Astrocyte (in vitro differentiated cells and primary cell): Measurements from ENCODE around the gene OR1L4. TPM values are rescaled to one million over a fixed set of nuclear protein-coding genes. Genes with fewer than 3 reads are reported as not detected.

Experiments used
- DNase-seq: peaks from one replicate; pipeline ENCODE4 v3.0.0-alpha.2; 2010; ENCODE audit warnings: low read depth
- FAIRE-seq: peaks from 2 replicates; lab custom pipeline; 2011; peaks lifted over from hg19 to GRCh38; lab: Jason Lieb, UNC
- H2AFZ ChIP-seq: 2 replicates; pipeline ENCODE4 v1.6.0; 2012; ENCODE audit warnings: low read depth, low read length, inconsistent platforms
- H3K27ac ChIP-seq: 2 replicates; pipeline ENCODE4 v1.5.1; 2011; ENCODE audit warnings: low read depth, low read length, inconsistent platforms
- H3K27me3 ChIP-seq: 2 replicates; pipeline ENCODE4 v1.6.0; 2011; ENCODE audit warnings: low read length, inconsistent platforms; ENCODE audit not compliant: insufficient read depth
- H3K36me3 ChIP-seq: 2 replicates; pipeline ENCODE4 v1.5.1; 2011; ENCODE audit warnings: low read length, inconsistent platforms; ENCODE audit not compliant: insufficient read depth
- H3K4me1 ChIP-seq: 2 replicates; pipeline ENCODE4 v1.5.1; 2011; ENCODE audit warnings: low read length, inconsistent platforms; ENCODE audit not compliant: insufficient read depth
- H3K4me2 ChIP-seq: 2 replicates; pipeline ENCODE4 v1.6.0; 2012; ENCODE audit warnings: low read length, inconsistent platforms
- H3K4me3 ChIP-seq: 2 replicates; pipeline ENCODE4 v1.5.1; 2011; ENCODE audit warnings: low read depth, mild to moderate bottlenecking, low read length, inconsistent platforms; ENCODE audit not compliant: insufficient read depth
- H3K79me2 ChIP-seq: 2 replicates; pipeline ENCODE4 v1.6.0; 2012; ENCODE audit warnings: mild to moderate bottlenecking, low read length, inconsistent platforms; ENCODE audit not compliant: insufficient read depth
- H3K9ac ChIP-seq: 2 replicates; pipeline ENCODE4 v1.6.0; 2012; ENCODE audit warnings: mild to moderate bottlenecking, low read length, inconsistent platforms
- H3K9me3 ChIP-seq: 2 replicates; pipeline ENCODE4 v1.5.1; 2012; ENCODE audit warnings: low read depth, mild to moderate bottlenecking, low read length, inconsistent platforms; ENCODE audit not compliant: insufficient read depth
- H4K20me1 ChIP-seq: 2 replicates; pipeline ENCODE4 v1.6.0; 2012; ENCODE audit warnings: low read length, inconsistent platforms; ENCODE audit not compliant: insufficient read depth
- H3K27ac Mint-ChIP-seq: one replicate; pipeline ENCODE4 v1.8.0; 2021; ENCODE audit warnings: mild to moderate bottlenecking, mixed read lengths; ENCODE audit not compliant: unreplicated experiment
- H3K27me3 Mint-ChIP-seq: one replicate; pipeline ENCODE4 v1.8.0; 2021; ENCODE audit warnings: low read depth, mixed read lengths; ENCODE audit not compliant: unreplicated experiment
- H3K36me3 Mint-ChIP-seq: one replicate; pipeline ENCODE4 v1.8.0; 2021; ENCODE audit warnings: low read depth, mixed read lengths; ENCODE audit not compliant: unreplicated experiment
- H3K4me1 Mint-ChIP-seq: one replicate; pipeline ENCODE4 v1.8.0; 2021; ENCODE audit warnings: low read depth, mixed read lengths; ENCODE audit not compliant: unreplicated experiment
- H3K4me3 Mint-ChIP-seq: one replicate; pipeline ENCODE4 v1.8.0; 2021; ENCODE audit warnings: mild to moderate bottlenecking, moderate library complexity, mixed read lengths; ENCODE audit not compliant: unreplicated experiment
- H3K9me3 Mint-ChIP-seq: one replicate; pipeline ENCODE4 v1.8.0; 2021; ENCODE audit warnings: mild to moderate bottlenecking, mixed read lengths; ENCODE audit not compliant: unreplicated experiment
- EZH2 ChIP-seq: IDR thresholded peaks from 2 replicates; pipeline ENCODE4 v1.6.1; 2012; ENCODE audit warnings: mild to moderate bottlenecking, low read length, inconsistent platforms; ENCODE audit not compliant: insufficient read depth
- total RNA-seq: library from RNA; stranded (reverse); gene quantifications from 2 replicates; pipeline ENCODE4 v1.2.1, GENCODE V29; 2021
- TF ChIP-seq, protein P1 (sequence below): IDR thresholded peaks from 2 replicates; pipeline ENCODE4 v1.5.1; 2011; ENCODE audit warnings: low read depth, mild to moderate bottlenecking, inconsistent platforms, low read length, moderate library complexity; ENCODE audit not compliant: insufficient read depth

Gene OR1L4
- total RNA-seq, 1 donor from 2014 or later: not detected

GRCh38 chr9:122718038-122718437 is 5.8 kb upstream of the OR1L4 start:
- H4K20me1 ChIP-seq: no peaks in the 10 kb centered on the region
- FAIRE-seq: no peak
- H3K27me3 ChIP-seq: no peaks in the 10 kb centered on the region
- no peaks in the 10 kb centered on the region for H3K79me2 ChIP-seq
- Mint-ChIP-seq H3K36me3 (no peaks in the 10 kb centered on the region), H3K27me3 (no peaks in the 10 kb centered on the region), H3K9me3 (peaks cover 8% of the 10 kb centered on the region), H3K4me3 (no peak overlapping the region), H3K27ac (no peak overlapping the region), H3K4me1 (no peaks in the 10 kb centered on the region)
- H2AFZ ChIP-seq: no peak overlapping the region
- H3K4me1 ChIP-seq: no peaks in the 10 kb centered on the region
- H3K4me3 ChIP-seq: no peak overlapping the region
- peaks cover 7% of the 10 kb centered on the region for H3K9me3 ChIP-seq
- TF ChIP-seq, protein P1, sequence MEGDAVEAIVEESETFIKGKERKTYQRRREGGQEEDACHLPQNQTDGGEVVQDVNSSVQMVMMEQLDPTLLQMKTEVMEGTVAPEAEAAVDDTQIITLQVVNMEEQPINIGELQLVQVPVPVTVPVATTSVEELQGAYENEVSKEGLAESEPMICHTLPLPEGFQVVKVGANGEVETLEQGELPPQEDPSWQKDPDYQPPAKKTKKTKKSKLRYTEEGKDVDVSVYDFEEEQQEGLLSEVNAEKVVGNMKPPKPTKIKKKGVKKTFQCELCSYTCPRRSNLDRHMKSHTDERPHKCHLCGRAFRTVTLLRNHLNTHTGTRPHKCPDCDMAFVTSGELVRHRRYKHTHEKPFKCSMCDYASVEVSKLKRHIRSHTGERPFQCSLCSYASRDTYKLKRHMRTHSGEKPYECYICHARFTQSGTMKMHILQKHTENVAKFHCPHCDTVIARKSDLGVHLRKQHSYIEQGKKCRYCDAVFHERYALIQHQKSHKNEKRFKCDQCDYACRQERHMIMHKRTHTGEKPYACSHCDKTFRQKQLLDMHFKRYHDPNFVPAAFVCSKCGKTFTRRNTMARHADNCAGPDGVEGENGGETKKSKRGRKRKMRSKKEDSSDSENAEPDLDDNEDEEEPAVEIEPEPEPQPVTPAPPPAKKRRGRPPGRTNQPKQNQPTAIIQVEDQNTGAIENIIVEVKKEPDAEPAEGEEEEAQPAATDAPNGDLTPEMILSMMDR: no peak
- no peak for TF ChIP-seq EZH2
- DNase-seq: no peak
- H3K9ac ChIP-seq: no peak overlapping the region
- H3K36me3 ChIP-seq: no peaks in the 10 kb centered on the region
- no peak overlapping the region for H3K4me2 ChIP-seq
- no peak overlapping the region for H3K27ac ChIP-seq

DNA sequence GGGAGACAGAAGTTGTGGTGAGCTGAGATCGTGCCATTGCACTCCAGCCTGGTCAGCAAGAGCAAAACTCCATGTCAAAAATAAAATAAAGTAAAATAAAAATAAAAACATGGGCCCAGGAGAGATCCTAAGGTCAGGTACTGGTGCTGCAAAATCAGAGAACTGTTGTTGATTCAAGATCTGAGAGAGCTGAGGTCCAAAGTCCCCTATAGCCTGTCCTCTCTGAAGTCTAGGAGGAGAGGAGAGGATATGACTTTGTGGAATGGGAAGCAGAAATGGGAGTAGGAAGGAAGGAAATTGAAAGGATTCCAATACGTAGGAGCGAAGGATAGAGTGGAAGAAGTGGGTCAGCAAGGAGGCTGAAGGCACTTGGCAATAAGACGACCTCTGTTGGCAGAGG is 4.6 kb upstream of the OR1L4 start:
- no peaks in the 10 kb centered on the region for H3K36me3 ChIP-seq
- no peak overlapping the region for H3K4me2 ChIP-seq
- Mint-ChIP-seq H3K36me3 (no peaks in the 10 kb centered on the region), H3K27me3 (no peaks in the 10 kb centered on the region), H3K9me3 (peaks cover 11% of the 10 kb centered on the region), H3K27ac (no peak overlapping the region), H3K4me1 (no peaks in the 10 kb centered on the region), H3K4me3 (no peak overlapping the region)
- no peak overlapping the region for H3K9ac ChIP-seq
- no peak overlapping the region for H2AFZ ChIP-seq
- H3K79me2 ChIP-seq: no peaks in the 10 kb centered on the region
- no peaks in the 10 kb centered on the region for H3K27me3 ChIP-seq
- no peak overlapping the region for H3K4me3 ChIP-seq
- H3K9me3 ChIP-seq: peaks cover 7% of the 10 kb centered on the region
- H3K4me1 ChIP-seq: no peaks in the 10 kb centered on the region
- no peak overlapping the region for H3K27ac ChIP-seq
- no peak for FAIRE-seq
- no peaks in the 10 kb centered on the region for H4K20me1 ChIP-seq
- no peak for DNase-seq
- no peak for TF ChIP-seq EZH2
- TF ChIP-seq, protein P1: no peak

GRCh38 chr9:122742003-122742402 is 18.2 kb downstream of the OR1L4 start, which contains the start of gene OR1L6:
TSS of gene OR1L6 (plus strand) at chr9:122742303. CDS start at chr9:122749848, 7,545 bp downstream.
- Mint-ChIP-seq H3K27ac (no peak within 1 kb of the TSS), H3K36me3 (no peaks in the 10 kb centered on the region), H3K27me3 (no peaks in the 10 kb centered on the region), H3K4me1 (no peaks in the 10 kb centered on the region), H3K9me3 (no peaks in the 10 kb centered on the region), H3K4me3 (no peak within 1 kb of the TSS)
- no peaks in the 10 kb centered on the region for H3K36me3 ChIP-seq
- no peaks in the 10 kb centered on the region for H3K27me3 ChIP-seq
- no peak within 1 kb of the TSS for H3K4me3 ChIP-seq
- H3K27ac ChIP-seq: no peak within 1 kb of the TSS
- no peak within 1 kb of the TSS for H3K9ac ChIP-seq
- H2AFZ ChIP-seq: no peak within 1 kb of the TSS
- FAIRE-seq: no peak
- TF ChIP-seq EZH2: no peak
- TF ChIP-seq, protein P1: no peak
- no peaks in the 10 kb centered on the region for H4K20me1 ChIP-seq
- no peak within 1 kb of the TSS for H3K4me2 ChIP-seq
- no peak for DNase-seq
- no peaks in the 10 kb centered on the region for H3K4me1 ChIP-seq
- no peaks in the 10 kb centered on the region for H3K9me3 ChIP-seq
- H3K79me2 ChIP-seq: no peaks in the 10 kb centered on the region
